Activated CD4-positive, alpha-beta T cell treated with anti-CD3 and anti-CD28 coated beads, Interleukin-2, Interleukin-6, amounts not matched to agents 100 ng/mL and 50 ng/mL, durations not matched to agents 16 hours and 8 hours (primary cell): ENCODE data around the gene CDKN2B-AS1.
"Not testable (repeated sequence)": the region's sequence is repeated elsewhere in the genome, so short reads cannot be mapped to it uniquely, and the experiment has no call there.

Experiments
- DNase-seq: peaks from one replicate; pipeline ENCODE4 v3.0.0-alpha.2; 2020

Gene CDKN2B-AS1

DNA sequence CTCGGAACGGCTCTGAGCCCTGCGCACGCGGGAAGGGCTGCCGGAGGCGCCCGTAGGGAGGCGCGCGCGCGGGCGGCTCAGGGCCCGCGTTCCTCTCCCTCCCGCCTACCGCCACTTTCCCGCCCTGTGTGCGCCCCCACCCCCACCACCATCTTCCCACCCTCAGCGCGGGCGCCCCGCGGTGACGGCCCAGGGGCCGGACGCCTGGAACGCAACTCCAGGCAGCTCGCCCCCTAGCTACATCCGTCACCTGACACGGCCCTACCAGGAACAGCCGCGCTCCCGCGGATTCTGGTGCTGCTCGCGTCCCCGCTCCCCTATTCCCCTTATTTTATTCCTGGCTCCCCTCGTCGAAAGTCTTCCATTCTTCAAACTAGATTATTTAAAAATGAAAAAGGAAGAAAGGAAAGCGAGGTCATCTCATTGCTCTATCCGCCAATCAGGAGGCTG, at the start of gene CDKN2B-AS1:
CDKN2B-AS1 (plus strand) TSS at position 236 of the 450 bp plus-strand sequence.
- peak; percentile 57 for DNase-seq

DNA sequence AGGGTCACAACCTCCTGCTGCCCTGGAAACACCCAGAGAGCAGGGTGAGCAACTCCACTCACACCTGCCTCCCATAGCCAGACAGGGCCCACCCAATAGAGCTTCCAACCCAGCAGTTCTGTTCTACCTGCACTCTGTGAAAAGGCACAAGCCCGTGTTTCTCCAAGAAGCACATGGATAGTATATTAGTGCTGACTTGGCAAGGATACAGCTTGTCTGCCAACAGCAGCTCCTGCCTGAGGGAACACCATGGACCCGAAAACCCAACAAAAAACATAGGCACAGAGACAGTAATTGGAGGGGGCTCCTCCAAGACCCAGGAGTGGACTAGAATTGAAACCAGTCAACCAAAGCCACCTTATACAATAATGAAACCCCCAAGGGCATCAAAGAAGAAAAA, 49.0 kb upstream of the CDKN2B-AS1 start:
- DNase-seq = no peak

DNA sequence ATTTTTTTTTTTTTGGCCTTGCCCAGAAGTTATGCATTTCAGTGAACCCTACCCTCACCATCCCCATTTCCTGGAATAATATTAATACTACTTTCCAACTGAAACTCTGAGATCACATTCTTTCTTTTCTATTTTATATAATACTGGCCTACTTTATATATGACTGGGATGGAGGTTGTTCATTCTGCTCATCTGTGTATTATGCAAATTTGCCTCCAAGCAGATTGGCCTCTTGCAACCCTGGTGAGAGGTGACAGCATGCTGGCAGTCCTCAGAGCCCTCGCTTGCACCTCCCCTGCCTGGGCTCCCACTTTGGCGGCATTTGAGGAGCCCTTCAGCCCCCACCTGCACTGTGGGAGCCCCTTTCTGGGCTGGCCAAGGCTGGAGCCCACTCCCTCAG, 35.8 kb upstream of the CDKN2B-AS1 start:
- no peak for DNase-seq

DNA sequence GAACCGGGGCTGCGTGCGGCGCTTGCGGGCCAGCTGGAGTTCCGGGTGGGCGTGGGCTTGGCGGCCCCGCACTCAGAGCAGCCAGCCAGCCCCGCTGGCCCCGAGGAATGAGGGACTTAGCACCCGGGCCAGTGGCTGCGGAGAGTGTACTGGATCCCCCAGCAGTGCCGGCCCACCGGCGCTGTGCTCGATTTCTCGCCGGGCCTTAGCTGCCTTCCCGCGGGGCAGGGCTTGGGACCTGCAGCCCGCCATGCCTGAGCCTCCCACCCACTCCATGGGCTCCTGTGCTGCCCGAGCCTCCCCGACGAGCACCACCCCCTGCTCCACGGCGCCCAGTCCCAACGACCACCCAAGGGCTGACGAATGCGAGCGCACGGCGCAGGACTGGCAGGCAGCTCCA, 35.3 kb upstream of the CDKN2B-AS1 start:
- DNase-seq = not testable (repeated sequence)

DNA sequence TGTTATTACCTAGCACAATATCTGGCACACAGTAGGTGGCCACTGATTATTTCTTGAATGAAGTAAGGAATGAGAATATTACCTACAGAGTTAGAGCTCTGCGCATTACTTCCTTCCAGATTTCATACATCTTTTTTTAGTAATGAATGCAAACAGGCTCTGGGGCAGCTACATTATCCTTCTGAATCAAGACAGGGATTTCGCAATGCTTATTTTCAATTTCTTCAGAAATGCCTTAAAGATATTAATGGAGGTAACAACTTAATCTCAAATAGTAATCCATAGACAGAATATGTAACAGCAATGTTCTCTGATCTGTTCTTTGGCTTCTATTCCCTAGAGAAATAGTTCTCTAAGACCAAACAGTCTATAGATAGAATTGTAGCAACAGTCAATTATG, 33.0 kb upstream of the CDKN2B-AS1 start:
- DNase-seq = no peak

DNA sequence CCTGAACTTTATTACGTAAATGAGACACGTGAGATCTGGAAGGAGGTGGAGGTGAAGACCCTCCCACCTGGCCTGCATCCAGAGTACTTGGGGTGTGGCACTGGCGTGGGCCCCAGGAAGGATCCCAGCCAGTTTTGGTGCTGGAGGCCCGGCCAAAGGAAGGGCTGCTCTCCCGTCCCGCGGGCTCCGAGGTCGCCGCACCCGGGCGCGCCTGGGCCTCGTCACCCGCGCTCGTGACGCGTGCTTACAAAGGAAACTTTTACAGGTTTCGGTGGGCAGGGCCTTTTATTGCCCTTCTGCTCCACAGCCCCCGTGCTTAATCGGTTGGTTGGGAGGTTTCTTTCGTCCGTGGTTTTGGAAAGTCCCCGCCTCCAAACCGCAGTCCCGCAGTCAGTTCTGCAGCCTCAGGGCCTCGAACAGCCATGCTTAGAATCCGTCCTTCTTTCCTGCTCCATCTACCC, 29.6 kb upstream of the CDKN2B-AS1 start:
- DNase-seq = peak; percentile 64

DNA sequence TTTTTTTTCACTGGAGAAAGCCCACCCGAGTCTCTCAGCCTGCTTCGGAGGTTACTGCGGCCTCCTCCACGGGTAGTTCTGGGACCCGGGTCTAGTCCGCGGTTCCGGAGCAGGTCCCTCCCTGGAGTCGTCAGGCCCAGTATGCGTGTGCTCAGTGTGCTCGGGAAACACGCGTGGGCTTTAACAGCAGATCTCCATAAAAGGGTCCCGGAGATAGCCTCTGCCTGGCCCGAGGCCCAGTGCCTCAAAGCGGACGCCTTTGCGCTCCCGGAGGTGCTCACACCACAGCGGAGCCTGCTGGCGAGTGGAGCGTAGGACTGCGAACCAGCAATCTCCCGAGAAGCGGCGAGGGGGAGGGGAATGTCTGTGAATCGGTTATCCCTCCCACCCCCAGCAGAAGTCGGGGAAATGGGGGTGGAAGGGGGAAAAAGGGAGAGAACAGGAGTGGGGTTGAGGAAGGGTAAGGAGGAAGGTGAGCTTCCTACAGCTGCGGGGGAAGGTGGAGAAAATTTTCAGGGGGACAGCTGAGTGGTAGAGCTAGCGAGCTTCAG, 29.1 kb upstream of the CDKN2B-AS1 start:
- peak; percentile 60 for DNase-seq

DNA sequence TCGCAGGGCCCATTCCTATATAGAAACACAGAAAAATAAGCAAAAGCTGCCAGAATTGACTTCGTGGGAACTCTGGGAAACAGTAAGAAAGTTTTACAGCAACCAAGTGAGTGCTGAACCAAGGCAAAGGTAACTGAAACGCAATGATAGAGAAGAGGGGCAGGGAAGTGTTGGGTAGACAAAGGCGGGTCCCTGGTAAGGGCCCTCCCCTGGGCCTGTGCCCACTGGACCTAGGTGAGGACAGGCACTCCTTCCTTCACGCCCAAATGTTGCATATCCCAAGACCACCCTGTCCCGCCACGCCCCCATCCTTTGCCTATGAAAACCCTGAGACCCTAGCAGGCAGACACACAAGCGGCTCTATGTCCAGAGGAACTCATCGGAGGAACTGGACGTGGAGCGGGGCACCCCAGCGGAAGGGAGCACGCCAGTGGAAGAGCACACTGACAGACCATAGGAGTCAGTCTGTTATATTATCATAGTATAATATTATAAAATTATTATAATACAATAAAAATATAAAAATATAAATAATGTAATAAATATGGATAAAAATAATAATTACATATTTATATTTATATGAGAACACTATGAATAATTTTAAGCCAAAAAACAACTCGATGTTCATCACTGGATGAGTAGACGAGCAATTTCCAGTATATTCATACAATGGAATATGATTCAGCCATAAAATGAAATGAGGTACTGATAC, 28.3 kb upstream of the CDKN2B-AS1 start:
- no peak for DNase-seq

DNA sequence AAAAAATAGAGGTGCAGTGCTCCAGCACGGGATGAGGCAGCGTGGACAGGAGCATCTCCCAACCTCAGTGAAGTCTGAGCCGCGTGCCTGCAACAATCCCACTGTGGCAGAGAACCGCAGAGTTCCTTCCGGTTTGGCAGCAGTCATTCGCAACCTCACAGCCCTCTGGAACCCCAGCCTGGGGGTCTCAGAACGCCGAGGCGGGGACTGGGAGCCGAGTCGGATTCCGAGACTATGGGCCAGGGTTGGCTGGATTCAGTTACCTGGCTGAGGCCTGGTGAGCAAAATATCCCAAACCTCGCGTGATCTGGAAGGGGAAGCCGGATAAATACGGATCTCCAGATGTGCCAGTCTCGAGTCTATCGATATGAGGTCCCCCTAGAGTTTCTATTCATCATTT, 27.4 kb upstream of the CDKN2B-AS1 start:
- DNase-seq = no peak

DNA sequence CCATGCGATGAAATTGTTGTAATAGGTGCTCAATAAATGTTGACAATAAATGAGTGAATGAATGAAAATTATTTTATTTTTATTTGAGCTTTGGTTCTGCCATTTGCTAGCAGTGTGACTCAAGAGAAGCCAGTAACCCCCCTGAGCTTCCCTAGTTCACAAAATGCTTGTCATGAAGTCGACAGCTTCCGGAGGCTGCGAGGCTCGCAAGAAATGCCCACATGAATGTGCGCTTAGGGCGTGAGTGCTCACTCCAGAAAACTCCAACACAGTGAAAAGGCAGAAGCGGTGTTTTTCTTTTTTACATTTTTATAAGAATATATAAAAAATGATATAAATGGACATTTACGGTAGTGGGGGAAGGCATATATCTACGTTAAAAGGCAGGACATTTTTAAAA, 26.9 kb upstream of the CDKN2B-AS1 start:
- no peak for DNase-seq

DNA sequence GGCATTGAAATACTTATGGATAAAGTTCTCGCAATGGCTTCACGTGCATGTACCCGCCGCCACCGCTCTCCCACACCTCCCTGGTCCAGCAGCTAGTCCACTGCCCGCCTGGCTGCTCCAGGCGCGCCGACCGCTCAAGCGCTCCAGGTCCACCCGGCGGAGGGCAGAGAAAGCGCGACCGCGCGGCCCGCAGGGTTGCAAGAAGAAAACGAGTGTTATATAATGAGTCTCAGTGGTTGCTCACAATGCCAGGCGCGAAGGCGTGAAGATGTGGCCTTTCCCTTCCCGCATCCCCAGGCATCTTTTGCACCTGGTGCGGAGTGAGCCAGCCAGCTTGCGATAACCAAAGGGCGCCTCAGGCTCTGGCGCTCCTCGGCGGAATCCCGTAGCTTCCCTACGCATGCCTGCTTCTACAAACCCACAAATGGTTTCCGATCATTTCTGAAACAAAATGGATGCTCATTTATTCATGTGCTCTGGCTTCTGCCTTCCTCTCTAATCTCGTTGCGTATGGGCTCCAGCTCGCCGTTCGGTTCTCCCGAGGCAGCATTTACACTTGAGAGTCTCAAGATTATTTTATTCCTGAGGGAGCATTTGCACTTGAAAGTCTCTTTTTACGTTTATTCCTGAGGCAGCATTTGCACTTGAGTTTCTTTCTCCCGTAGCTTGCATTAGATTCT, 26.1 kb upstream of the CDKN2B-AS1 start:
- DNase-seq = no peak

DNA sequence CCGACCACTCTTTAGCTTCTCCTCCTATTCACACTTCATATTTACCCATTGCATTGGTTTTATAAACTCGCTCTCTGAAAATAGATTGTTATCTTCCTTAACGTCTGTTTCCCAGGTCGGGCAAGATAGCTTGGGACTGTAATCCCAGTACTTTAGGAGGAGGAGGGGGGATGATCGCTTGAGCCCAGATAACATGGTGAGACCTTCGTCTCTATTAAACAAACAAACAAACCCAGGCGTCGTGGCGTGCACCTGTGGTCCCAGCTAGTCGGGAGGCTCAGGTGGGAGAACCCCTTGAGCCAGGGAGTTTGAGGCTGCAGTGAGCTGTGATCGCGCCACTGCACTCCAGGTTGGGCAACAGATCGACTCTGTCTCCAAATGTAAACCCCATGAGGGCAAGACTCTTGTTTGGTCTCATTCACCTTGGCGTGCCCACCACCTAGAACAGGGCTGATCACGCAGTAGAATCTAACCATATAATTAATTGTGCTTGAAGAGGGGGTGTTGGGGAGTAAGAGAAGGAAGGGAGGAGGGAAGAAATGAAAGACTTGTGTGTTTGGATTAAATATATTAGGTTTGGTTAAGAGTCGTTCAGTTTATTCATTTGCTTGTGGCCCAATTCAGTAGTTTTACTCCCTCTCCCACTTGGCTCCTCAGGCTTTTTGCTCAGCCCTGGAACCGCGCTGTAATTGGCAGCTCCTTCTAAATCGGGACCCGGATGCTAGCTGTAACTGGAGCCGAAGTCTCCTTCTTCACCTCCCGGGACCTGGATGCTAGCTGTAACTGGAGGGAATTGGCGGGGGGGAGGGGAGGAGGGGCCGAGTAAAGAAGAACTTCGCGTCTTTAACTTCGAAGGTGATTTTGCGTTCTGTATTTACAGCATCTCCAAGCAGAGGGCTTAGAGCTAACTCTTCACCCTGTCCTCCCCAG, 25.3 kb upstream of the CDKN2B-AS1 start:
- DNase-seq = no peak

DNA sequence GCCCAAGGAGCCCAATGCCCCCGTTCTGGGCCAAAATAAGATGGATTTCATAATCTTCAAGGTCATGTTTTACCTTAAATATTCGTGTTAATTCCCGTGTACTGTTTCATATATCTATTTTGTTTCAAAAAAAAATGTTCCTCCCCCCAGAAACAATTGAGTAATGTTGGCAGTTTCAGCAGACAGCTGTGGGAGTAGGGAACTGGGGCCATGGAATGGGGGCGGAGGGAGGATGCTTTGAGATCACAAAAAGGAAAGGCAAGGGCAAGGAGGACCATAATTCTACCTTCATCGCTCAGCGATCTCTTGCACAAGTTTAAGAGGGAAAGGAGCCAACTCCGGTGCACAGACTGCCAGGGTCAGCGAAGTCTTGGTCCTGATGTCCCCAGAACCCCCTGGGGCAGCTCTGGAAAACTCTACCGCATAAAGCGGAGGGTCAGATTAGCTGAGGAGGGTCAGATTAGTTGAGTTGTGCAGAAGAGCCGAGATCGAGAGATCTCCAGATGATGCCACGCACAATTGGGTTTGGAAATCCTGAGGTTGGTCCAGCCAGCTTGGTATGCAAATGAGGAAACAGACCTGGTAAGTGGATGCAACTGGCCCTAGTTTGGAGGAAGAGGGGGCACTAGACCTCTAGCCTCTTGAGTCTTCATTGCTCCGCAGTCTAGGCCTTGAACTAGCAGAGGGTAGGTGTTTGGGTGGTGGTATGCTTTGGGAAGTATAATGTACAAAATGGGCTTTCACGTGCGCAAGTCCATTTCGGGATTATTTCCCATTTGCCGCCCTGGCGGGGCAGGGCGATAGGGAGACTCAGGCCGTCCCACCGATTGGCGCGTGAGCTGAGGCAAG, 24.4 kb upstream of the CDKN2B-AS1 start:
- DNase-seq = no peak

DNA sequence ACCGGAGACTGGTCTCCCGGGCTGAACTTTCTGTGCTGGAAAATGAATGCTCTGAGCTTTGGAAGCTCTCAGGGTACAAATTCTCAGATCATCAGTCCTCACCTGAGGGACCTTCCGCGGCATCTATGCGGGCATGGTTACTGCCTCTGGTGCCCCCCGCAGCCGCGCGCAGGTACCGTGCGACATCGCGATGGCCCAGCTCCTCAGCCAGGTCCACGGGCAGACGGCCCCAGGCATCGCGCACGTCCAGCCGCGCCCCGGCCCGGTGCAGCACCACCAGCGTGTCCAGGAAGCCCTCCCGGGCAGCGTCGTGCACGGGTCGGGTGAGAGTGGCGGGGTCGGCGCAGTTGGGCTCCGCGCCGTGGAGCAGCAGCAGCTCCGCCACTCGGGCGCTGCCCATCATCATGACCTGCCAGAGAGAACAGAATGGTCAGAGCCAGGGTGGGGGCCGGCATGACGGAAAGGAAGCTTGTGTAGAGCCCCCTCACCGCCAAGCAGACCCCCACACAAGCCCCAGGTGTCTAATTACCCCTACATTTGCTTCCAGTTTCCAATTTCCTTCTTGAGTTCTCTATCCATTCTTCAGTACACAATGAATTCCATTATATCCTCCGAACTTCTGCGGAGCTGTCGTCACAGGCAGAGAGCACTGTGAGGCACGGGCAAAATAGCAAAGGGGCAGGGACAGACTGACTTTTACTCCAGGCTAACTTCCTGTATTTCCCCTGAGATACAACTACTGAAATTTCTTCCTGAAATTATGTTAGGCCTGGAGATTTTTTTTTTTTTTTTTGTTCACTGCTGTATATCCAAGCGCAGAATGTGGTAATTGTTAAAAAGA, 23.6 kb upstream of the CDKN2B-AS1 start:
- DNase-seq = no peak

DNA sequence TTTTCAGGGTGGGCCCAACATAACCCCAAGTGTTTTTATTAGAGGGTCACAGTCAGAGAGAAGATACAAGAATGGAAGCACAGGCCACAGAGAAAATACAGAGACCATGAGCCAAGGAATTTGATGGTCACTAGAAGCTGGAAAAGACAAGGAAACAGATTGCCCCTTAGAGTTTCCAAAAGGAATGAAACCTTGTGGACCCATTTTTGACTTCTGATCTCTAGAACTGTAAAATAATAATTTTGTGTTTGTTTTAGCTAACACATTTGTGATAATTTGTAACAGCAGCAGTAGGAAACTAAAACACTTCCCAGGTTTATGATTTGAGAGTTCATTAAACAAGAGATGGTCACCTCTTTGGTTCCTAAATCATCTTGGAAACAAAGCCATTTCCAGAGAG, 22.2 kb upstream of the CDKN2B-AS1 start:
- DNase-seq = no peak

DNA sequence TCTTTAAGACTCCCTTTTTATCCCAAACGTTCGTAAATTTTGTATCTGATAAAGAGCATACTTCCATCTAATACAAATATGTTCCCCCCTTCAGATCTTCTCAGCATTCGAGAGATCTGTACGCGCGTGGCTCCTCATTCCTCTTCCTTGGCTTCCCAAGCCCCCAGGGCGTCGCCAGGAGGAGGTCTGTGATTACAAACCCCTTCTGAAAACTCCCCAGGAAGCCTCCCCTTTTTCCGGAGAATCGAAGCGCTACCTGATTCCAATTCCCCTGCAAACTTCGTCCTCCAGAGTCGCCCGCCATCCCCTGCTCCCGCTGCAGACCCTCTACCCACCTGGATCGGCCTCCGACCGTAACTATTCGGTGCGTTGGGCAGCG, 20.3 kb upstream of the CDKN2B-AS1 start:
- DNase-seq = no peak

DNA sequence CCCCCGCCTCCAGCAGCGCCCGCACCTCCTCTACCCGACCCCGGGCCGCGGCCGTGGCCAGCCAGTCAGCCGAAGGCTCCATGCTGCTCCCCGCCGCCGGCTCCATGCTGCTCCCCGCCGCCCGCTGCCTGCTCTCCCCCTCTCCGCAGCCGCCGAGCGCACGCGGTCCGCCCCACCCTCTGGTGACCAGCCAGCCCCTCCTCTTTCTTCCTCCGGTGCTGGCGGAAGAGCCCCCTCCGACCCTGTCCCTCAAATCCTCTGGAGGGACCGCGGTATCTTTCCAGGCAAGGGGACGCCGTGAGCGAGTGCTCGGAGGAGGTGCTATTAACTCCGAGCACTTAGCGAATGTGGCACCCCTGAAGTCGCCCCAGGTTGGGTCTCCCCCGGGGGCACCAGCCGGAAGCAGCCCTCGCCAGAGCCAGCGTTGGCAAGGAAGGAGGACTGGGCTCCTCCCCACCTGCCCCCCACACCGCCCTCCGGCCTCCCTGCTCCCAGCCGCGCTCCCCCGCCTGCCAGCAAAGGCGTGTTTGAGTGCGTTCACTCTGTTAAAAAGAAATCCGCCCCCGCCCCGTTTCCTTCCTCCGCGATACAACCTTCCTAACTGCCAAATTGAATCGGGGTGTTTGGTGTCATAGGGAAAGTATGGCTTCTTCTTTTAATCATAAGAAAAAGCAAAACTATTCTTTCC, 19.7 kb upstream of the CDKN2B-AS1 start:
- DNase-seq = peak; percentile 32

DNA sequence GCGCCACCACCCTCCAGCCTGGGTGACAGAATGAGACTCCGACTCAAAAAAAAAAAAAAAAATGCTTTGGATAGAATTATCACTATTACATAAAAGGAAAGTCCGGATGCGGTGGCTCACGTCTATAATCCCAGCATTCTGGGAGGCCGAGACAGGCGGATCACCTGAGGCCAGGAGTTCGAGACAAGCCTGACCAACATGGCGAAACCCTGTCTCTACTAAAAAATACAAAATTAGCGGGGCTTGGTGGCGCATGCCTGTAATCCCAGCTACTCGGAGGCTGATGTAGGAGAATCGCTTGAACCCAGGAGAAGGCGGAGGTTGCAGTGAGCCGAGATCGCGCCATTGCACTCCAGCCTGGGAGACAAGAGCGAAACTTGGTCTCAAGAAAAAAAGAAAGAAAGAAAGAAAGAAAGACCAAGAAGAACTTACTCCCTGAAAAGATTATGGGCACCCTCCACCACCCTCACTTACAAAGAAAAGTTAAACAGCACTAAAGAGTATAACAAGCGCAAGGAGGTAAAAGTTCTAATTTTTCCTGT, 18.2 kb upstream of the CDKN2B-AS1 start:
- DNase-seq = no peak

DNA sequence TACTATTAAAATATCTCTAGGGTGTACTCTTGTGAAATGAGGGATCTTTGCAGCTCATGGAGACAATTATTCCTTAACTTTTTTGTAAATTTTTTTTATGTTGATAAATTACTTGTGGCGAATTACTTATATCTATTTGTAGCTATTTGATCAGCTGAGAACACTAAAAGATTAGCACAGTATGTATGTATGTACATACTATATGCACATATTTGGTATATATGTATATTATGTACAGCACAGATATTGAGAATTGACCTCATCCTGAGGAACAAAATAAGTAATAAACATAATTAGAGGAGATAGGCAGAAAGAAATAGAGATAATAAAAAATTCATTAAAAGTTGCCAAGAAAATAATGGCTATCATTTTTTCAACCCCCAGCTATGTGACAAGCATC, 12.2 kb upstream of the CDKN2B-AS1 start:
- DNase-seq = no peak

DNA sequence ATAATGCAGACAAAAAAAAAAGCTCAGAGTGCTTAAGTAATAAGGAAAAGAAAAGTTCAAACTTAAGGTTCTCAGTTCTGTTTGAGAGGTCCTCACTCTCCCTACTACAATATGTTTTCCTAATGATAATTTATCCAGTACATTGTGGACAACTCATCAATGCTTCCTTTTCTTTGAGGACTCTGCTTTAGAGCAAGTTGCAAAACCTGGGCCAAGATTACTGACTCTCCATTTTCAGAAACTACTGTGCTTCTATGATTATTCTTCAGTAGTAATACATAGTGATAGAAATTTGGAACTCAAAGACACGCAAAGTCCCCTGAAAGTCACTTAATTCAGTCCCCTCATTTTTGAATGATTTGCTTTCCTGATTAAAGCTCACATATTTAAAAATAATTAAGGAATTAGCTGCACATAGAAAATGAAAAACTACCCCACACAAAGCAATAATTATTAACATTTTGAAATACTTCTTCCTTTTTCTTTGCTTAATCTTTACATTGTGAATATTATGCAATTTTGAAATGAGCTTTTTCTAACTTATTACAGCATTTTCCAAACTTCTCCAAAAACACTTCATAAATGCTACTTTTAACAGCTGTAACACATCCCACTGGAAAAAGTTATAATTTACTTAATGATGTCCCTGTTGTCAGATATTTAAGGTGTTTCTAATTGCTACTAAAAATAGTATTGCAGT, 11.6 kb upstream of the CDKN2B-AS1 start:
- no peak for DNase-seq
